NCI-H2081 treated with DMSO at 0.1 percent for 48 hours (cell line): Measurements from ENCODE around the gene PPFIA2.

Source experiments
- DNase-seq: peaks from one replicate; lab custom pipeline; 2025; lab: John Stamatoyannopoulos, UW

The PPFIA2 gene

GRCh38 chr12:81261508-81262207, 497.5 kb downstream of the PPFIA2 start:
- DNase-seq = no peak

GRCh38 chr12:81259360-81259759, 499.8 kb downstream of the PPFIA2 start:
- DNase-seq = no peak

- peak; percentile 79 for DNase-seq
Measured at GRCh38 chr12:81257947-81258551, 501.1 kb downstream of the PPFIA2 start.

- DNase-seq = no peak
Measured at GRCh38 chr12:81255947-81256346, 503.2 kb downstream of the PPFIA2 start.

- no peak for DNase-seq
Measured at GRCh38 chr12:81255456-81255855, 503.7 kb downstream of the PPFIA2 start.

- DNase-seq = no peak
Measured at GRCh38 chr12:81253360-81253759, 505.8 kb downstream of the PPFIA2 start.

GRCh38 chr12:81252228-81252627, 506.9 kb downstream of the PPFIA2 start:
- DNase-seq = no peak

- DNase-seq = no peak
Measured at GRCh38 chr12:81249976-81250375, 509.2 kb downstream of the PPFIA2 start.

GRCh38 chr12:81245907-81246570, 513.1 kb downstream of the PPFIA2 start:
- peak; percentile 36 for DNase-seq

- DNase-seq = no peak
Measured at GRCh38 chr12:81245458-81245857, 513.7 kb downstream of the PPFIA2 start.

GRCh38 chr12:81231574-81232368, 527.4 kb downstream of the PPFIA2 start:
- peak; percentile 34 for DNase-seq

- DNase-seq = no peak
Measured at GRCh38 chr12:81229759-81230158, 529.4 kb downstream of the PPFIA2 start.

- DNase-seq = no peak
Measured at GRCh38 chr12:81224626-81225025, 534.5 kb downstream of the PPFIA2 start.

GRCh38 chr12:81222846-81223592, 536.1 kb downstream of the PPFIA2 start:
- no peak for DNase-seq

- DNase-seq = no peak
Measured at GRCh38 chr12:81221681-81222080, 537.5 kb downstream of the PPFIA2 start.

- DNase-seq = no peak
Measured at GRCh38 chr12:81216739-81217138, 542.4 kb downstream of the PPFIA2 start.

GRCh38 chr12:81212996-81213696, 546.0 kb downstream of the PPFIA2 start:
- DNase-seq = no peak

- DNase-seq = no peak
Measured at GRCh38 chr12:81211306-81211705, 547.8 kb downstream of the PPFIA2 start.

GRCh38 chr12:81209772-81210225, 549.4 kb downstream of the PPFIA2 start:
- DNase-seq = peak; percentile 76

GRCh38 chr12:81209012-81209411, 550.1 kb downstream of the PPFIA2 start:
- no peak for DNase-seq
